OCI-M1 (cell line): Measurements from ENCODE around the gene MPHOSPH6.
"Not testable (repeated sequence)": the region's sequence is repeated elsewhere in the genome, so short reads cannot be mapped to it uniquely, and the experiment has no call there.

Source experiments
- DNase-seq: peaks from one replicate; lab custom pipeline; 2025; lab: John Stamatoyannopoulos, UW

MPHOSPH6 gene, protein sequence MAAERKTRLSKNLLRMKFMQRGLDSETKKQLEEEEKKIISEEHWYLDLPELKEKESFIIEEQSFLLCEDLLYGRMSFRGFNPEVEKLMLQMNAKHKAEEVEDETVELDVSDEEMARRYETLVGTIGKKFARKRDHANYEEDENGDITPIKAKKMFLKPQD

DNA sequence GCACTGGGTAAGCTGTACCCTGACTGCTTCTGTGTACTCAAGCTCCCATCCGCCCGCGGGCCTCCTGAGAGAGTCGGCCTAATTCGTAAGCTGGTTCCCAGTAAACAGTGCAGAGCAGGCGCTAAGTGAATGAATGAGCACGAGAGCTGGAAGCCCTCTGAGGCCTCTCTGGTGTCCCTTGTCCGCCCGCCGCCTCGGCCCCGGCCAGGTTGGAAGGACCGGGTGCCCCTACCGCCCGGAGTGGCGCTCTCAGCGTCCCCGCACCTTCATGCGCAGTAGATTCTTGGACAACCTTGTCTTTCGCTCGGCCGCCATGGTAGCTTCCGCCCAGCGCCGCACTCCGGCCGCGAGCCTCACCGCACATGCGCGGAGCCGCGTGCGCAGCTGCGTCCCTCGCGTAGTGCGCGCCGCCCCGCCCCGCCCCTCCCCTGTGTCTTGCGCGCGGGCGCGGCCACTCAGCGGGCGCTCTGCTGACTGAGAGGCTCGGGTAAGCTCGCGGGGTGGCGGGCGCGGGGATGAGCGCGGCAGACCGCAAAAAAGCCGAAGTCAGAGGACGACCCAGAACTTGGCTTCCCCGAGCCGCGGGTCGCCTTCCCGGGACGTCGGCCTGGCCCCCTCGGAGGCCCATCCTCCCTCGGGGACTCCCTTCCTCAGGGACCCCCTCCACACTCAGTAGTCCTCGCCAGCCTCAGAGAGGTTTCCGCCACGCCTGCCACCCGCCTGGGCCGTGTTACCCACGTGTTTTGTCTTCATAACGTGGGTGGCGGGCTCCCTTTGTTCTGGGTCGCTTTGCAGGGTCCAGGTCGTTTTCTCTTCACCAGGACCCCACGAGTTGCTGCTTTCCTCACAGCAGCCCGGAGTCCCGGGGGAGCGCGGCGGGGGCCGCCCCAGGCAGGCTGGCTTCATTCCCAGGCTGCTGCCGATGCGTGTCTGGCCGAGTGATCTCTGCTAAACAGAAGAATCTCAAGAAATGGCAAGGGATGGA lies at the start of gene MPHOSPH6:
TSS of gene MPHOSPH6 (minus strand) at position 364 of the 985 bp plus-strand sequence. CDS start at position 315, 49 bp downstream.
- peak; percentile 94 for DNase-seq

DNA sequence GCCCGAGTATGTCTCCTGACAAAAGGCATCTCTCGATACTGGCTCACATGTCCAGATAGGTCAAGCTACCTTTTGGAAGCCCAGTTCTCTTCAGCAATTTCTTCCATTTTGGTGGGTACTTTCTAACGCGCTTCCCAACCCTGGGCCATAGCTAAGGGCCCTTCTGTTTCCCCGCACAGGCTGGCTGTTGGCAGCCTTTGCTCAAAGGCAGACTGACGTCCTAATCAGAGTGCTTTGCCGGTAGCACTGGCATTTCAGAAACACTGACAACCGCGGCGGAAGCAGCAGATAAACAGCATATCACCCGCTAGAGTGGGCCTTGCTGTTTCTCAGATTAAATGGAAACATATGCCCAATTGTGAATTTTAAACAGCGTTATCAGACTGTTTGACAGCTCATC lies 49.3 kb upstream of the MPHOSPH6 start:
- no peak for DNase-seq

DNA sequence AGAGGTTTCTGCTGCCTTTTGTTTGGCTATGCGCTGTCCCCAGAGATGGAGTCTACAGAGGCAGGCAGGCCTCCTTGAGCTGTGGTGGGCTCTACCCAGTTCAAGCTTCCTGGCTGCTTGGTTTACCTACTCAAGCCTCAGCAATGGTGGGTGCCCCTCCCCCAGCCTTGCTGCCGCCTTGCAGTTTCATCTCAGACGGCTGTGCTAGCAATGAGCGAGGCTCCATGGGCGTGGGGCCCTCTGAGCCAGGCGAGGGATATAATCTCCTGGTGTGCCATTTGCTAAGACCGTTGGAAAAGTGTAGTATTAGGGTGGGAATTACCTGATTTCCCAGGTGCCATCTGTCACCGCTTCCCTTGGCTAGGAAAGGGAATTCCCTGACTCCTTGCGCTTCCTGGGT lies 39.3 kb upstream of the MPHOSPH6 start:
- not testable (repeated sequence) for DNase-seq

DNA sequence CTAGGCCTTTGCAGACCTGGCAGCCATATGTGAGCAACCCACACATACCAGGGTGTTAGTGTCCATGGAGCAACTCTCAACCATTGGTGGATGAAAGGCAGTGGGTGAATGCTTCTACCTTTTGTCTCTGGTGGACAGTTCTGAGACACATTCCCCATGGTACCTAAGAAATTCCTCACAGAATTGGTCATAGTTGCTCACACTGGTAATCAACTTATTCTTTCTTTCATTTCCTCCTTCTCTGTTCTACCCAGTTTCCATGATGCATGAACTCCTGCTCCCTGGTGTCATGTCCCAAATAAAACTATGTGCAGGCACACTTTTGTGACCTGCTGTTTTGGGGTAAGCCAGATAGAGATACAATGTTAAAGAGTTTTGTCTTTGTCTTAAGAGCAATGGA lies 33.2 kb upstream of the MPHOSPH6 start:
- no peak for DNase-seq

DNA sequence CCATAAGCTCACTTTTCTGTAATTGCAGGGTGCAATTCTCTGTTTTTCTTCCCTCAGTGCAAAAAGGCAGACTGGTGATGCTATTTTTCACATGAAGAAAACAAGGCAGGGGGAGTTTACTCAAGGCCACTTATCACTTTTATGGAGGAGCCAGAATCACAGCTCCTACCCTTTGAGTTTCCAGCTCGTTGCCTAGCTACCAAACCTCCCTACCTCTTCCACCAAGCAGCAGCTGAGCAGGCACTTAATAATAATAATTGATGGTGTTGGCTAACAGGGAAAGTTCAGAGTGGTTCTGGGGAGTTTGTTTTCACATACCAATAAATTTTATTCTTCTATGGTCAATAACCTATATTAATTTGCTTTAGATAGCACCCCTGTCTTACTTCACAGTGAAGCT lies 31.9 kb upstream of the MPHOSPH6 start:
- no peak for DNase-seq

DNA sequence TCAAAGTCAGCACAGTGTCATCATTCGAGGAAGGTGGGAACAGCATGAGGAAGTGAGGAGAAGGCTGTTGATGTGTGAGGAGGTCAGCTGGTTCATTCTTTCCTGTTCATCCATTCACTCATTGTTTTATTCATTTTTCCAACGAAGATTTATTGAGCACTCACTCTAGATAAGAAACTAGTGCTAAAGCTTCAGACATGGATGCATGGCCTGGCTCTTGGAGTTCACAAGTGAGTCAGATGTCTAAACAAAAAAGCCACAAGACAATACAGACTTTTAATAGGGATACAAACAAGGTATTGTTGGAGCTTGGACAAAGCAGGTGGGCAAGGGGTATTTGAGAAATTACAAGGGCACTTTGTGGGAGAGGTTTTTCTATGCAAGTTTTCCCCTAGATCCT lies 31.3 kb upstream of the MPHOSPH6 start:
- DNase-seq = no peak

DNA sequence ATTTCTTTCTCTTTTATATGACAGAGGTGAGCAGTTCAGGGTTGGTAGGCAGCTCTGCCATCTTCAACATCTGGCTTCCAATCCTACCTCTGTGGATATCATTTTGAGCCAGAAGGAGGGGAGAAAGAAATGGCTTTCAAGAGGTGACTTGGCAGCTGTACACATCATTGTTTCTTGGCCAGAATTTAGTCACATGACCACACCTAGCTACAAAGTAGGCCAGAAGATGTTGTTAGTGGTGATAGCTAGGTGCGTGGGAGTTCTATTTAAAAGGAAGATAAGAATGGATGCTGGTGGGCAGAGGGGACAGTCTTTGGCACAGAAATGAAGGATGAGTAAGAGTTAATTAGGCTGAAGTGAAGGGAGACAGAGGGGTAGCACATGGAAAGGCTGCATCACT lies 29.2 kb upstream of the MPHOSPH6 start:
- no peak for DNase-seq

DNA sequence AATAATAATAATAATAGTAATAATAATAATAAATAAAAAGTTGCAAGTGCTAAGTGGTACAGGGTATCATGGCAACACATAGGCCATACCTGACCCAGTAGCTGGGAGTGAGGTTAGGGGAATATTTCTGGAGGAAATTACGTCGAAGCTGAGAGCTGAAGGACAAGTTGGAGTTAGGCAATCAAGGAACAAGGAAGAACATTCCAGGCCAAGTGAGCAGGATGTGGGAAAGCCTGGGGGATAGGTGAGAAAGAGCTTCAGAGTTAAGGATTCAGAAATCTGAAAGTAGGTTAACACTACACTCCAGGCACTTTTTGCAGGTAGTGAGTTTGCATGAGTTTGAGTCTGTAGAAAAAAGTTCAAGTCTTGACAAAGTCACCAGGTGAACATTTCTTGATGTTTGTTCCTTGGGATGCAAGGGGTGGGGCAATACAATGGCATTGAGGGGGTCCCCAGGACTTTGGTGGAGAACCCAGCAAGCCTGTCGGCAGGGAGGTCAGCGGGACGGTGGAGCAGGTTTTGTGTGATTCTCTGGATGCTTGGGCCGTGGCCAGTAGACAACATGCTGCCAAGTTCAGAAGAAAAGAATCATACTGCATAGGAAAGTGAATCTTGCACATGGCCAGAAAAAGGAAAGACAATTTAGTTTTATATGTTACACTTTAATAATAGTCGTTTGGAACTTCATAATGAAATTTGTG lies 27.7 kb upstream of the MPHOSPH6 start:
- DNase-seq = no peak

DNA sequence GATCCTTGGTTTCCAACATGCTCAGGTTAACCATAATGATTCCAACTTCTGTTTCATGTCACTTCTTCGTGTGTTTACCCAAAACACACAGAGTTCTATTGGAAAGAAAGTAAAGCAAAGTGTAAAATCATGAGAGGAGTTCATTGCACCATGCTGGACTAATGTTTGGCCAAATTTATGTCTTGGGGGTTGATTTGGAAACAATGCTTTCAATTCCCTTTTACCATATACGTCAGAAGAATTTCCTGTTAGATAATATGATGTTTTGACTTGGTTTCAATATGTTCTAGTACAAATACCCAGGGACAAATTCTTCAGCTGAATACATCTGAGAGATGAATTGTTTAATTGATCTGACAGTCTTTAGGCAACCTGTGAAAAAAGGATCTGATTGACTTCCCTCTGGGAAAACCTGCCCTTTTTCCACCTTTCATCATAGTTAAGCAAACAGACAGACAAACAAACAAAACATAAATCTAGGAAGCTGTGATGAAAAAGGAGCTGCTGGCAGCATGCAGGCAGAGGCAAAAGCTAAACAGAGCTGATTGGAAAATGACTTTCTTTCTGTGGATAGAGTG lies 26.0 kb upstream of the MPHOSPH6 start:
- no peak for DNase-seq

DNA sequence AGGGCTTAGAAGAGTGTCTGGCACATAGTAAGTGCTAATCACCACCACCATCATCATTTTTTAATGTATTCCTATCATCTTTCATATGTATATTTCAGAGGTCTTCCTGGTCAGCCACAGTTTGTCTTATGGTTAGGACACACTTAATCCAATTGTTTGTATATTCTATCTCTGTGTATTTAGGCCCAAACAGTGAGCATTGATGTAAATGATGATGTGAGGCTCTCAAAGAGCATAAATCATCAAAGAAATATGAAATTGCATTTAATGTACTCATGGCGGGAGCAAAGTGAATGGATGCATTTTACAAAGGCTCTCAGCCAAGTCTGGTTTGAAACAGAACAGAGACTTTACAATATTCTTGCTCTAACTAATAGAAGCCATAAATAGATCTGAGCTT lies 24.1 kb upstream of the MPHOSPH6 start:
- no peak for DNase-seq

DNA sequence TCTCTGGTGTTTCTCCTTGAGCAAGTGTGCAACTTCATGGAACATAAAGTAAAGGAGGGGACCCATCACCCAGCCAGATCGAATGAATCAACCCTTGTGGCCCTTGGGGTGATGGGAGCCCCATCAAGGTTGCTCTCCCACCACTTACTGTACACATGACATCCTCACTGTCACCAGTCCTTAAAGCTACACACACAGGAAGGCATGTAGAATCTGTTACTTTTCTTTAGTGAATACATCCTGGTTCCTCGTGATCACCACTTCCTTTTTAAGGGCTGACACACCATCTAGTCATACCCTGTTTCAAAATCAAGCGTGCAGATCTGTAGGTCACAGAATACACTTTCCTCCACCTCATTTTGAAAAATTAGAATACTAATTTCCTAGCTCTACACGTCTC lies 22.6 kb upstream of the MPHOSPH6 start:
- peak; percentile 14 for DNase-seq

DNA sequence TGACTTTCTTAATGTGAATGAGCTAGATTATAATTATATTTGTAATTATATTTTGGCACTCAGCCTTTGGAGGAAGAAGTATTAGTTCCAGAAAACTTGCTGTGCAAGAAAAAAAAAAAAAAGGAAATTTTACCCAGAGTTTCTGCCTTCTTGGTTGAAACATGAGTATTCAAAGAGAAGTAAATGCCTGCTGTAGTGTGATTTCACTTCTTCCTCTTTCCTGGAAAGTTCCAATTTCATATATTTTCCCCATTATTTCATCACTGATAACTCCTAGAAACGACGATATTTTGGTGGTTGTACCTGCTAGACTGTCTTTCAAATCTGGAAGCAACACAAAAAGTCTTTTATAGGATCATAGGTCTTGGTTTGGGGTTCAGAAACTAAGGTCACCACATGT lies 20.4 kb upstream of the MPHOSPH6 start:
- no peak for DNase-seq

DNA sequence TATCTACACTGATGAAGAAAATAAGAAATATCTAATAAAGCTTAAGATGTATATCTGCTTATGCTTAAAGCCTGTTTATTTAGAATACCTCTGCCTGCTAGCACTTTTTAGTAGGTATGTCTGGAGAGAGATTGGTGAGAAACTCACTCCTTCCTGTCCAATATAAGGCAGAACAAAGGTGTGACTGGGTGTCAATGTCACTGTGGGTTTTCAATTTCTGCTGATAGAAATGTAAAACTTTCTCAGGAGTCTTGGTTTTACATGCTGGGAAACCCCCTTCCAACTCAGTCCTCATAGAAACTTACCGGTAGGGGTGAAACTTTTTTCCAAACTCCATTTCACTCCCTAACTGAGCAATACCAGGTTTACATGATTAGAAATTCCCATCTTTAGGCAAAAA lies 17.8 kb upstream of the MPHOSPH6 start:
- no peak for DNase-seq

DNA sequence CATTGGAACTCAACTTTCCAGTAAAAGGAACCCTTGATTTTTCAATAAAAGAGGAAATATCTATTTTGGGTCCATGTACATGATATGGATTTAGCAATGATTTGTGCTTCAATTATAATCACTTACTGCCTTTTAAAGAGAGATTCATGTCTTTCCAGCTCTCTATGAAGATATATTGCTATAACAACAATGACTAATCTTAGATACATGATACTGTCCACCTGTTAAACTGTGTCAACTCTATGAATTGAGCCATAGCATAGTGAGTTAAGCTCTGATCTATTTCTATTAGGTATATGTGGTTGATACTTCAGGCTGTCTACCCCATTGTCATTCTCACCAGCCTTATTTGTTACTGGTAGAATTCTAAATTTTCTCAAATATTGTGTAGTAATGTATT lies 15.0 kb upstream of the MPHOSPH6 start:
- no peak for DNase-seq

DNA sequence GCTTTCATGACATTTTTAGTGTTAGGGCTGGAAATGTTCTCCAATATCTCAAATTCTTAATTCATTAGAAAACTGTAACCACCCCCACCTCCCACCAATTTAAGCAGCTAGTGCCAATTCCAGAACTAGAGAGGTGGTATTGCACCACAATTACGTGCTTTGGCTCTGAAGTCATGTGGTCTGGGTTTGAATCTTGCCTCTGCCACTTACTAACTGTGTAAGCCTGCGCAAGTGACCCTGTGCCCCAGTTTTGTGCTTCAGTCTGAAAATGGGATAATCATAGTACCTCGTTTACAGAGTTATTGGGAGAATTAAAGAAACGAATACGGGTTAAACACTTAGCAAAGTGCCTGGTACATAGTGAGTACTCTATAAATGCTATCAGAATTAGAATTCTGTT lies 14.2 kb upstream of the MPHOSPH6 start:
- DNase-seq = no peak

DNA sequence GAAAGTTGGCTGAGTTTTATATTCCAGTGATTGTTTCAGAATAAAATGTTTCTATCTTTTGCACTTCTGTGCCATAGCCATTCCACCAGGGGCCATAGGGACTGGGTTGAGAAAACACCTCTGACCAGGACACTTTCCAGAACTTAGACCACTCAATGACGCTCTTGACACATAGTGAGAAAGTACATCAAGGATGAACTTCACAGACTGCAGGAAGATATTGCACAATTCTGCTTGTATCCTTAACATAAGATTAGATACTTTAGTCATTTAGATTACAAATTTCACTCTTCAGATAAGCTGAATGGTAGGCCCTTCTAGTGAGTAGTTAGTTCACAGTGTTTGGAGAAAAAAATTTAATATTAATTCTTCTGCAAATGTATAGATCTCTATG lies 13.0 kb upstream of the MPHOSPH6 start:
- peak; percentile 1 for DNase-seq

DNA sequence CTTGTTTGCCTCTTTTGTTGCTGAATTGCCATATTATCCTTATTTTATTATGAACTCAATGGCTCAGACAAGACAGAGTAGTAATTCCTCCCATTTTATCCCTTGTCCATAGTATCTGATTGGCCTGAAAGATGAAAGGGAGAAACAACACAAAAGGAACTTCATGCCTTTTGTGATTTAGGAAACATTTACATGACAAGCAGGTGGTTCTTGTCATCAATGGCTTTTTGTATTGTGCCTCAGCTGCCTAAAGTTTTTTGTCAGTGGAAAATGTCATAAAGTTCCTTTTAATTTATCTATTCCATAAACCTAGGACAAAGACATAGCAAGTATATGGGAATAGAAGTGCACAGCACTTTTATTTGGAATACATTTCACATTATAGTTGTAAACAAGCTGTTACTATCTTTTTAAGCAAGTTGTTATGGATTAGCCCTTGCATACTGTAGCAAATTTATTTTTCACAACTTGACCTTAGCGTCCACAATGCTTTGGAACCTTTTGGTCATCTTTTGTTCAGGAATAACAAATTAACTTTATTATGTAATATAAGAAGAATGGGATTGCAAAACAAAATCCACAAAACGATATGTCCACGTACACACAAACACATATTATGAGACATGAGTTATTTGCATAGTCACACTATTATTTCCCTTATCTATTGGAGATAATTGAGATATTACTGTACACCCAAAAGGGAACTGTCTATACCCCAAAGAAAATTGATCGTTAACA lies 12.4 kb upstream of the MPHOSPH6 start:
- no peak for DNase-seq

DNA sequence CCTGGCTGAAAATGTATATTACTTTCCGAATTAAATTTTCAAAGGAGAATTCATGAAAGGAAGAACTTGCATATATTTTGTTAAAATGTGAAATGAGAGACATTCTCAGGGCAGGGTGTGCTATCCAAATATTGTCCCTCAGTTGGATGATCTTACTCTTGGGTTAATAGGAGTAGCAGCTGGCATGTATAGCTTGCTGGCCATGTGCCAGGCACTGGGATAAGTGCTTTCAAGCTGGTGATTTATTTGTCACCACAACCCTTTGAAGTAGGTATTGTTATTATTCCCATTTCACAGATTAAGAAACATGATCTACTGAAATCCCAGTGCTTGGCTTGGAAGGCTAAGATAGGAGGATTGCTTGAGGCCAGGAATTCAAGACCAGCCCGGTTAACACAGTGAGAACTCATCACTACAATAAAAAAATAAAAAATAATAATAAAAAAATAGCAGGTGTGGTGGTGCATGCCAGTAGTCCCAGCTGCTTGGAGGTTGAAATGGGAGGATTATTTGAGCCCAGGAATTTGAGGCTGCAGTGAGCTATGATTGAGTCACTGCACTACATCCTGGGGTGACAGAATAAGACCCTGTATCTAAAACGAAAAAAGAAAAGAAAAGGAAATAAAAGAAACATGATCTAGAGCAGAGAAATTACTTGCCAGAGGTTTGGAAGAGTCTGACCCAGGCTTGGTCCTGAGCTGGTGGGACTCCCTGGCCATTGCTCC lies 11.6 kb upstream of the MPHOSPH6 start:
- no peak for DNase-seq

DNA sequence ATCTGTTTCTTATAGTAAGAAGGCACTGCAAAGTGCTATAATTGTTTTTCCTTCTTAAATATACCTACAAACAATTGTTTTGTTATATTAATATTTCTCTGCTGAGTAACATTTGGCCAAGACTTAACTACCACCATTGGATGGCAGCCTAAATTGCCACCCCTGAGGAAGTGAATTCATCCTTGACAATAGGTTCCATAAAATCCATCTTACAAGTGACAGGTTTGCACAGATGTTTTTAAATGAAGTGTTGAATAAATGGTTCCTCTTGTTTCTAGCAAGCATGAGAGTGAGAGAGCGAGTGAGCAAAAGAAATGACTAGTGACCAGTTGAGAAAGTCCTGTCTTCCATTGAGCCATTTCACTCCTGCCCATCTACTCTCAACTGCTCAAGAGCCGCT lies 8.3 kb upstream of the MPHOSPH6 start:
- no peak for DNase-seq

DNA sequence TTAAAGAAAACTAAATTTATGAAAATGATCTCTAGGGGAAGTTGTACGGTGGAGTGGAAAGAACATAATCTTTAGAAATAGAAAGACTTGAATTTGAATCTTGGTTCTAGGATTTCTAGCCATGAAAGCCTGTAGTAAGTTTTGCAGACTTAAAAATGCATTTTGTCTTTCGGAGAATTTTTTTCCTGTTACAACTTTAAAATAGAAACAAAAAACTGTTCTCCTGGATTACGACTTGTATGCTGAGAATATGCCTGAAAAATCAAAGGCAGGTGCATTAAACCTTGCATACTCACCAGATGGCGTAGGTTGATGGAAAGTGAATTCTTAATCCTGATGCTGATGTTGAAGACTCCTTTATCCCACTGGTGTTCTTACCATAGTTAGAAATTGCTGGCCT lies 7.5 kb upstream of the MPHOSPH6 start:
- no peak for DNase-seq

DNA sequence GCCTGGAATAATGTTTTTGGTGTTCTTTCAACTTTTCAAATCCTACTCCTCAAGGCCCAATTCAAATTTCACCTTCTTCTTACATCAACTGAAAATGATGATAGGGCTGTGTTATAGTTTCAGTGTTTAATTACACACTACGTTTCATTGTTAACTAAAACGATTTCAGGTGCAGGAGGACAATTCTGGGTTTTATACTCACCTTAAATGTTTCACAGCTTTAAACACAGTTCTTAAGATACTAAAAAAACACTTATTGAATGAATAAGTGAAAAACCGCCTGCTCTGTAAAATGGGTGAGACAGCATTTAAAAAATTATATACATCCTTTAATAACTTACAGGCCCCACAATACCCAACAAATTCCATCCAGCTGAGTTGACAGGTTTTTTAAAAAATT lies 6.2 kb upstream of the MPHOSPH6 start:
- DNase-seq = no peak
